Common myeloid progenitor, CD34-positive (primary cell): Measurements from ENCODE around the gene ABAT.
"Not testable (repeated sequence)": the region's sequence is repeated elsewhere in the genome, so short reads cannot be mapped to it uniquely, and the experiment has no call there.

Experiments used
- CTCF ChIA-PET: fragments of 350-600 bp; sonication (Branson Sonifier 250); formaldehyde crosslinking; loops from one replicate; lab custom pipeline; 2021; ENCODE audit warnings: antibody characterized with exemption; lab: Charles Lee
- POLR2A ChIA-PET: fragments of 350-600 bp; sonication (Branson Sonifier 250); formaldehyde crosslinking; loops from one replicate; lab custom pipeline; 2021; ENCODE audit warnings: antibody characterized with exemption; lab: Charles Lee
- DNase-seq, 3 donors: peaks; one replicate each; pipeline versions ENCODE4 v3.0.0 to v3.0.0-alpha.2; 2013
- H3K27ac ChIP-seq, 2 experiments: 1 replicate in 1 of 2; 2 replicates in 1 of 2; pipeline ENCODE4 v1.7.0; 2013; ENCODE audit warnings: inconsistent platforms in 2 of 2, low read length in 2 of 2, mild to moderate bottlenecking in 2 of 2, low read depth in 1 of 2, moderate library complexity in 1 of 2; ENCODE audit not compliant: severe bottlenecking in 2 of 2, insufficient read depth in 1 of 2, poor library complexity in 1 of 2
- H3K27me3 ChIP-seq, 5 experiments: replicated peaks in 2 of 5; 1 replicate in 3 of 5; 2 replicates in 2 of 5; pipeline versions ENCODE4 v1.6.1 to v1.7.0; 2013; ENCODE audit warnings: low read length in 4 of 5, mild to moderate bottlenecking in 2 of 5, moderate library complexity in 2 of 5, inconsistent platforms in 1 of 5; ENCODE audit not compliant: insufficient read depth in 5 of 5, control insufficient read depth in 4 of 5
- H3K36me3 ChIP-seq, 4 experiments: 1 replicate in 2 of 4; 2 replicates in 2 of 4; pipeline versions ENCODE4 v1.6.1 to v1.7.0; 2013; ENCODE audit warnings: low read length in 3 of 4, control low read depth in 1 of 4, mild to moderate bottlenecking in 1 of 4; ENCODE audit not compliant: control insufficient read depth in 4 of 4, insufficient read depth in 4 of 4
- H3K4me1 ChIP-seq, 4 experiments: 1 replicate in 3 of 4; 2 replicates in 1 of 4; pipeline versions ENCODE4 v1.6.1 to v1.7.1; 2013; ENCODE audit warnings: low read length in 3 of 4, mild to moderate bottlenecking in 3 of 4, control low read depth in 1 of 4, inconsistent platforms in 1 of 4, moderate library complexity in 1 of 4; ENCODE audit not compliant: control insufficient read depth in 4 of 4, insufficient read depth in 4 of 4; ENCODE audit errors: control extremely low read depth in 1 of 4
- H3K4me3 ChIP-seq, 7 experiments: 1 replicate in 4 of 7; 2 replicates in 3 of 7; pipeline versions ENCODE4 v1.5.1 to v1.7.0; 2013; ENCODE audit warnings: mild to moderate bottlenecking in 7 of 7, low read length in 6 of 7, moderate library complexity in 6 of 7, inconsistent platforms in 2 of 7, low read depth in 2 of 7, control low read depth in 1 of 7; ENCODE audit not compliant: insufficient read depth in 4 of 7, control insufficient read depth in 1 of 7; ENCODE audit errors: extremely low read depth in 1 of 7
- H3K9me3 ChIP-seq, 5 experiments: 1 replicate in 4 of 5; 2 replicates in 1 of 5; pipeline versions ENCODE4 v1.6.1 to v1.7.1; 2013; ENCODE audit warnings: low read length in 4 of 5, mild to moderate bottlenecking in 2 of 5, inconsistent platforms in 1 of 5, low read depth in 1 of 5, moderate library complexity in 1 of 5; ENCODE audit not compliant: control insufficient read depth in 4 of 5, insufficient read depth in 2 of 5; ENCODE audit errors: control extremely low read depth in 1 of 5
- whole genome bisulfite sequencing: methylation state at CpG from one replicate; pipeline ENCODE4 v1.1.5; 2013; ENCODE audit not compliant: insufficient coverage; 5-methylcytosine and 5-hydroxymethylcytosine counted together

Gene ABAT

GRCh38 chr16:8648877-8649276 lies 25.5 kb upstream of the ABAT start:
- CTCF ChIA-PET, result interaction anchor here (1.2 to 1.5 kb wide), 2 partner anchors 11 to 76 kb away, joined by 3 to 5 read pairs; no protein-coding TSS in a partner anchor

GRCh38 chr16:8649829-8650554 lies 24.4 kb upstream of the ABAT start:
- CTCF ChIA-PET, result interaction anchor here (1.2 to 1.9 kb wide), 3 partner anchors 10 to 78 kb away, joined by 3 to 5 read pairs (median 4); no protein-coding TSS in a partner anchor
- WGBS, result 81% methylated on average over 7 of the region's 8 CpGs
- H3K27me3 ChIP-seq, result no peaks in the 10 kb centered on the region
- peaks cover 0 to 1% (median 0%) of the 10 kb centered on the region in 5 experiments for H3K9me3 ChIP-seq
- H3K4me1 ChIP-seq, result peaks cover 0 to 9% (median 4%) of the 10 kb centered on the region in 4 experiments
- peaks cover 7 to 32% (median 25%) of the 10 kb centered on the region in 4 experiments for H3K36me3 ChIP-seq
- POLR2A ChIA-PET, result no interaction called here
- no peak overlapping the region for H3K27ac ChIP-seq
- no peak overlapping the region for H3K4me3 ChIP-seq
- no peak for DNase-seq

More at GRCh38 chr16:8648877-8649276, 25.5 kb upstream of the ABAT start:
- no peak overlapping the region for H3K4me3 ChIP-seq
- H3K27me3 ChIP-seq, result no peaks in the 10 kb centered on the region
- no peaks in the 10 kb centered on the region for H3K9me3 ChIP-seq
- H3K27ac ChIP-seq, result no peak overlapping the region
- WGBS, result 98% methylated on average over 4 of the region's 4 CpGs
- H3K36me3 ChIP-seq, result peaks cover 7 to 38% (median 28%) of the 10 kb centered on the region in 4 experiments
- peaks cover 0 to 20% (median 12%) of the 10 kb centered on the region in 4 experiments for H3K4me1 ChIP-seq
- POLR2A ChIA-PET, result no interaction called here
- DNase-seq, result no peak

- H3K9me3 ChIP-seq, H3K27ac ChIP-seq, H3K27me3 ChIP-seq, H3K4me3 ChIP-seq, H3K4me1 ChIP-seq, DNase-seq: not testable (repeated sequence)
- peaks cover 6 to 19% (median 13%) of the 10 kb centered on the region in 4 experiments for H3K36me3 ChIP-seq
- ChIA-PET POLR2A (interaction anchor here (0.7 kb wide), 1 partner anchor 212 kb away, joined by 5 read pairs; no protein-coding TSS in a partner anchor), CTCF (interaction anchor here (2.0 to 3.6 kb wide), 3 partner anchors 7 to 83 kb away, joined by 5 to 18 read pairs (median 10); no protein-coding TSS in a partner anchor)
- 100% methylated on average over 1 of the region's 7 CpGs for WGBS
Measured at GRCh38 chr16:8651958-8652357, 22.5 kb upstream of the ABAT start.

- Histone ChIP-seq H3K27me3 (no peaks in the 10 kb centered on the region), H3K36me3 (no peaks in the 10 kb centered on the region), H3K4me3 (no peak overlapping the region), H3K4me1 (peaks cover 0 to 4% (median 1%) of the 10 kb centered on the region in 4 experiments), H3K27ac (no peak overlapping the region), H3K9me3 (peaks cover 0 to 1% (median 0%) of the 10 kb centered on the region in 5 experiments)
- WGBS, result 100% methylated on average over 1 of the region's 1 CpG
- ChIA-PET POLR2A (no interaction called here), CTCF (interaction anchor here (1.2 to 3.6 kb wide), 4 partner anchors 10 to 354 kb away, joined by 3 to 18 read pairs (median 4); no protein-coding TSS in a partner anchor)
- DNase-seq, result peak in 2 of 3 donors; percentile 40 to 41
Measured at GRCh38 chr16:8655184-8655717, 19.2 kb upstream of the ABAT start.

- POLR2A ChIA-PET, result no interaction called here
Measured at GRCh38 chr16:8656376-8656775, 18.0 kb upstream of the ABAT start.

GRCh38 chr16:8660841-8661301 lies 13.5 kb upstream of the ABAT start:
- 63% methylated on average over 12 of the region's 13 CpGs for WGBS
- Histone ChIP-seq H3K9me3 (no peaks in the 10 kb centered on the region), H3K4me1 (no peaks in the 10 kb centered on the region), H3K4me3 (no peak overlapping the region), H3K27me3 (no peaks in the 10 kb centered on the region), H3K27ac (no peak overlapping the region), H3K36me3 (peaks cover 0 to 11% (median 0%) of the 10 kb centered on the region in 4 experiments)
- CTCF ChIA-PET, result interaction anchor here (0.6 to 13.1 kb wide), 10 partner anchors 11 to 230 kb away, joined by 3 to 85 read pairs (median 3); partner anchors contain the start of genes LITAFD, PMM2 and TMEM186
- DNase-seq, result peak; percentile 36 to 61 (median 60)
- POLR2A ChIA-PET, result no interaction called here

More at GRCh38 chr16:8656376-8656775, 18.0 kb upstream of the ABAT start:
- H3K4me3 ChIP-seq, result no peak overlapping the region
- no peak for DNase-seq
- WGBS, result 0% methylated on average over 1 of the region's 3 CpGs
- no peaks in the 10 kb centered on the region for H3K27me3 ChIP-seq
- H3K27ac ChIP-seq, result no peak overlapping the region
- peaks cover 0 to 1% (median 0%) of the 10 kb centered on the region in 5 experiments for H3K9me3 ChIP-seq
- H3K36me3 ChIP-seq, result no peaks in the 10 kb centered on the region
- peaks cover 0 to 4% (median 1%) of the 10 kb centered on the region in 4 experiments for H3K4me1 ChIP-seq
- CTCF ChIA-PET, result interaction anchor here (0.9 to 2.3 kb wide), 6 partner anchors 12 to 353 kb away, joined by 3 to 8 read pairs (median 4); no protein-coding TSS in a partner anchor
